Esophagus squamous epithelium (tissue), 4 donors: Measurements from ENCODE around the gene HES7.

Experiments
- CTCF ChIP-seq, 6 experiments: fragments of 450-650 bp in 4 of 6; fragments of 200-600 bp in 2 of 6; sonication (generic) in 2 of 6; IDR thresholded peaks; one replicate each; pipeline ENCODE4 v1.5.1; 2016 to 2019; ENCODE audit warnings: antibody characterized with exemption in 6 of 6, mild to moderate bottlenecking in 4 of 6, moderate library complexity in 4 of 6
- POLR2A ChIP-seq, 4 donors: fragments of 450-650 bp; IDR thresholded peaks; one replicate each; pipeline ENCODE4 v1.6.1; 2017; ENCODE audit warnings: antibody characterized with exemption in 4 of 4, mild to moderate bottlenecking in 4 of 4, moderate library complexity in 3 of 4

DNA sequence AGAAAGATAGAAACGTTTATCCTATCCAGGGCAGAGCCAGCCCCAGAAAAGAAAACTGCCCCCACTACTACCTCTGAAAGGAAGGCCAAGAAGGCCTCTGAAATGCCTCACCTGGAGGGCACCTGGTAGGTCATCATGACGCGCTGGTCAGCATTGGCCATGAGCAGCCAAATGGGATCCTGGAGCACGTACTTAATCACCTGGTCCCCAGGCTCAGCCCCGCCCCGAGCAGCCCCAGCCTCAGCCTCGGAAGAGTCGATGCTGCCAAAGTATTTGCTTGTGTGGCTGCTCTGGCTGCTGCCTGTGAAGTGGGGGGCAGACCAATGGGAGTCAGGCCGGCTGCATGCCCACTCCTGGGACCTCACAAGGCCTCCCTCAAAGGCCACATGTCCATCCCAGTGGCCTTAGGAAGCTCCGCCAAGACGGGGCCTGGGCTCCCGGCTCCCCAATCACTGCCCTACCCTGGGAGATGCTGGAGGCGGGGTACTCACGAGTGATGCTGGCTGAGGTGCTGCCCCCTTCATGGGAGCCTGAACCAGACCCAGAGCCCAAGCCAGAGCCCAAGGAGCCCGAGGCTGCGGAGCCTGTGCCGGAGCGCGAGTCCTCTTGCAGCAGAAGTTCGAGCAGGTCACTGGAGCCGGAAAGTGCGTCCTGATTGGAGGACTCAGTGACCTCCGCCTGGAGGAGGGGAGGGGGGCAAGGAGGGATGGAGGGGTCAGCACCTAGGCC is 18.4 kb upstream of the HES7 start:
- TF ChIP-seq CTCF (IDR thresholded peaks at IDR 0.05), result no peak
- TF ChIP-seq POLR2A (IDR thresholded peaks at IDR 0.05), result no peak
